HG03135 (cell line): ENCODE results near the gene KIF26B.
"Not testable (repeated sequence)": the region's sequence is repeated elsewhere in the genome, so short reads cannot be mapped to it uniquely, and the experiment has no call there.

ENCODE experiments used
- ATAC-seq: cut with Tn5 transposase; IDR thresholded peaks from one replicate; pipeline ENCODE4 v1.9.1; 2021; ENCODE audit warnings: mild to moderate bottlenecking, moderate library complexity; ENCODE audit not compliant: unreplicated experiment

The KIF26B gene

GRCh38 chr1:245311887-245312536 is 157.2 kb downstream of the KIF26B start:
- no peak for ATAC-seq

- ATAC-seq, result no peak
These were observed 158.8 kb downstream of the KIF26B start for GRCh38 chr1:245313576-245313975.

GRCh38 chr1:245316784-245317183 is 162.0 kb downstream of the KIF26B start:
- no peak for ATAC-seq

GRCh38 chr1:245317217-245317616 is 162.4 kb downstream of the KIF26B start:
- no peak for ATAC-seq

- no peak for ATAC-seq
These were observed 164.3 kb downstream of the KIF26B start for GRCh38 chr1:245319094-245319493.

- no peak for ATAC-seq
These were observed 167.9 kb downstream of the KIF26B start for GRCh38 chr1:245322673-245323072.

GRCh38 chr1:245323765-245324164 is 169.0 kb downstream of the KIF26B start:
- not testable (repeated sequence) for ATAC-seq

GRCh38 chr1:245325922-245326795 is 171.4 kb downstream of the KIF26B start:
- ATAC-seq, result no peak

GRCh38 chr1:245327360-245327759 is 172.6 kb downstream of the KIF26B start:
- ATAC-seq, result no peak

- no peak for ATAC-seq
These were observed 173.1 kb downstream of the KIF26B start for GRCh38 chr1:245327842-245328241.

- no peak for ATAC-seq
These were observed 176.2 kb downstream of the KIF26B start for GRCh38 chr1:245330951-245331350.

- no peak for ATAC-seq
These were observed 177.3 kb downstream of the KIF26B start for GRCh38 chr1:245332085-245332484.

- no peak for ATAC-seq
These were observed 177.7 kb downstream of the KIF26B start for GRCh38 chr1:245332513-245332912.

- no peak for ATAC-seq
These were observed 179.4 kb downstream of the KIF26B start for GRCh38 chr1:245334235-245334634.

GRCh38 chr1:245334827-245335490 is 180.2 kb downstream of the KIF26B start:
- ATAC-seq, result no peak

GRCh38 chr1:245335684-245336083 is 180.9 kb downstream of the KIF26B start:
- ATAC-seq, result not testable (repeated sequence)

- no peak for ATAC-seq
These were observed 181.6 kb downstream of the KIF26B start for GRCh38 chr1:245336149-245336983.

GRCh38 chr1:245336984-245337355 is 182.2 kb downstream of the KIF26B start:
- not testable (repeated sequence) for ATAC-seq

- no peak for ATAC-seq
These were observed 183.2 kb downstream of the KIF26B start for GRCh38 chr1:245337829-245338484.

- no peak for ATAC-seq
These were observed 183.7 kb downstream of the KIF26B start for GRCh38 chr1:245338485-245338877.
